ENCODE data around the gene NRXN2.
"Not testable (repeated sequence)": the region's sequence is repeated elsewhere in the genome, so short reads cannot be mapped to it uniquely, and the experiment has no call there.

The NRXN2 gene

GRCh38 chr11:64665411-64665821 lies 57.6 kb downstream of the NRXN2 start:
- DNase-seq: no peak

GRCh38 chr11:64664236-64664870 lies 58.6 kb downstream of the NRXN2 start:
- not testable (repeated sequence) for DNase-seq

GRCh38 chr11:64663656-64664055 lies 59.3 kb downstream of the NRXN2 start:
- DNase-seq: no peak

- DNase-seq: no peak
These were observed 61.4 kb downstream of the NRXN2 start for GRCh38 chr11:64661614-64662013.

- no peak for DNase-seq
These were observed 61.9 kb downstream of the NRXN2 start for GRCh38 chr11:64661146-64661545.

GRCh38 chr11:64660706-64661105 lies 62.3 kb downstream of the NRXN2 start:
- no peak for DNase-seq

- no peak for DNase-seq
These were observed 62.8 kb downstream of the NRXN2 start for GRCh38 chr11:64660205-64660604.

- no peak for DNase-seq
These were observed 63.4 kb downstream of the NRXN2 start for GRCh38 chr11:64659417-64660144.

- no peak for DNase-seq
These were observed 64.7 kb downstream of the NRXN2 start for GRCh38 chr11:64658265-64658664.

GRCh38 chr11:64656862-64657261 lies 66.1 kb downstream of the NRXN2 start:
- no peak for DNase-seq

- DNase-seq: no peak
These were observed 66.9 kb downstream of the NRXN2 start for GRCh38 chr11:64655941-64656601.

GRCh38 chr11:64654958-64655541 lies 67.9 kb downstream of the NRXN2 start:
- DNase-seq: no peak

- no peak for DNase-seq
These were observed 68.6 kb downstream of the NRXN2 start for GRCh38 chr11:64654439-64654838.

GRCh38 chr11:64653388-64653973 lies 69.5 kb downstream of the NRXN2 start:
- no peak for DNase-seq

GRCh38 chr11:64652586-64653387 lies 70.2 kb downstream of the NRXN2 start:
- peak; percentile 87 for DNase-seq

GRCh38 chr11:64650923-64651523 lies 72.0 kb downstream of the NRXN2 start:
- no peak for DNase-seq

- DNase-seq: no peak
These were observed 73.7 kb downstream of the NRXN2 start for GRCh38 chr11:64649291-64649697.

GRCh38 chr11:64648551-64648950 lies 74.4 kb downstream of the NRXN2 start:
- no peak for DNase-seq

GRCh38 chr11:64647019-64647779 lies 75.8 kb downstream of the NRXN2 start:
- DNase-seq: no peak

- DNase-seq: no peak
These were observed 78.2 kb downstream of the NRXN2 start for GRCh38 chr11:64644647-64645275.
